ENCODE results near the gene THAP6.
A peak's percentile ranks its signal among the peaks of the same experiment; 100 is the strongest.
"Not testable (repeated sequence)": the region's sequence is repeated elsewhere in the genome, so short reads cannot be mapped to it uniquely, and the experiment has no call there.

THAP6 gene

GRCh38 chr4:75514131-75514948 is at the start of gene THAP6, which contains the start of gene RCHY1:
THAP6 (plus strand) TSS chr4:75514473; CDS start chr4:75515453, 980 bp downstream.
RCHY1 (minus strand) TSS chr4:75514403; CDS start chr4:75514286, 117 bp downstream.
- peak; percentile 96 for DNase-seq

- no peak for DNase-seq
Measured at GRCh38 chr4:75469896-75470295, 44.4 kb upstream of the THAP6 start.

GRCh38 chr4:75470738-75471137 is 43.5 kb upstream of the THAP6 start:
- DNase-seq, result no peak

GRCh38 chr4:75477201-75477600 is 37.1 kb upstream of the THAP6 start:
- DNase-seq, result no peak

GRCh38 chr4:75484190-75484589 is 30.1 kb upstream of the THAP6 start:
- DNase-seq, result no peak

- DNase-seq, result no peak
Measured at GRCh38 chr4:75490155-75490554, 24.1 kb upstream of the THAP6 start.

GRCh38 chr4:75494563-75494962 is 19.7 kb upstream of the THAP6 start:
- DNase-seq, result no peak

- DNase-seq, result no peak
Measured at GRCh38 chr4:75495476-75495875, 18.8 kb upstream of the THAP6 start.

- DNase-seq, result no peak
Measured at GRCh38 chr4:75496406-75496805, 17.9 kb upstream of the THAP6 start.

GRCh38 chr4:75497133-75497532 is 17.1 kb upstream of the THAP6 start:
- DNase-seq, result no peak

GRCh38 chr4:75498041-75498440 is 16.2 kb upstream of the THAP6 start:
- DNase-seq, result no peak

- DNase-seq, result no peak
Measured at GRCh38 chr4:75499900-75500299, 14.4 kb upstream of the THAP6 start.

GRCh38 chr4:75502671-75503070 is 11.6 kb upstream of the THAP6 start:
- DNase-seq, result no peak

GRCh38 chr4:75505630-75506029 is 8.6 kb upstream of the THAP6 start:
- no peak for DNase-seq

- DNase-seq, result not testable (repeated sequence)
Measured at GRCh38 chr4:75509592-75509991, 4.7 kb upstream of the THAP6 start.

GRCh38 chr4:75511841-75512240 is 2.4 kb upstream of the THAP6 start:
- DNase-seq, result no peak

GRCh38 chr4:75512386-75513211 is 1.7 kb upstream of the THAP6 start:
- DNase-seq, result no peak

- DNase-seq, result no peak
Measured at GRCh38 chr4:75513526-75514130, 645 bp upstream of the THAP6 start.

- DNase-seq, result no peak
Measured at GRCh38 chr4:75514949-75515612, 808 bp downstream of the THAP6 start.

GRCh38 chr4:75516144-75516543 is 1.9 kb downstream of the THAP6 start:
- DNase-seq, result no peak

GRCh38 chr4:75519452-75519851 is 5.2 kb downstream of the THAP6 start:
- not testable (repeated sequence) for DNase-seq

GRCh38 chr4:75525086-75525485 is 10.8 kb downstream of the THAP6 start:
- no peak for DNase-seq

- no peak for DNase-seq
Measured at GRCh38 chr4:75525910-75526309, 11.6 kb downstream of the THAP6 start.

Data from right forelimb (tissue), 1 donor.